NCI-H345 treated with DMSO at 0.1 percent for 48 hours (cell line): ENCODE data around the gene PIMREG.

ENCODE experiments used
- DNase-seq: peaks from one replicate; lab custom pipeline; 2025; ENCODE audit not compliant: unreplicated experiment; lab: John Stamatoyannopoulos, UW

Gene PIMREG

DNA sequence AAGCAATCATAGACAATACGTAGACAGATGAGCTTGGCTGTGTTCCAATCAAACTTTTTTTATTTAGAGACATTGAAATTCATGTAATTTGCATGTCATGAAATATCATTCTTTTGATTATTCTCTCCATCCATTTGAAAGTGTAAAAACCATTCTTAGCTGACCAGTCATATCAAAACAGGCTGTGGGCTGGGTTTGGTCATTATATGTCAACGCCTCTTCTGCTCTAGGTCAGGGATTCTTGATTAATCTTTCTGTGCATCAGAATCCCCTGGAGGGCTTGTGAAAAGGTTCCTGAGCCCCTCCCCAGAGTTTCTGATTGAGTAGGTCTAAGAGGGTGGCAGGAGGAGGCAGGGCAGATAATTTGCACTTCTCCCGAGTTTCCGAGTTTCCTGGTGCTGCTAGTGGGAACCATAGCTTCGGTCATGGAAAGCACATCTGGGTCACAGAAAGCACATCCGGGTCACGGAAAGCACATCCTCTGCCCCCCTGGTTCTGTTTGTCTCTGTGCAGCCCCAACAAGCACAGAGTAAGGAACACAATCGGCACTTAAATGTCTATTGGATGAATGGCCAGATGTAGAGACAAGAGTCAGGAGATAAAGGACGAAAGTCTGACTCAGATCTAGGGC, 16.4 kb downstream of the PIMREG start:
- no peak for DNase-seq

DNA sequence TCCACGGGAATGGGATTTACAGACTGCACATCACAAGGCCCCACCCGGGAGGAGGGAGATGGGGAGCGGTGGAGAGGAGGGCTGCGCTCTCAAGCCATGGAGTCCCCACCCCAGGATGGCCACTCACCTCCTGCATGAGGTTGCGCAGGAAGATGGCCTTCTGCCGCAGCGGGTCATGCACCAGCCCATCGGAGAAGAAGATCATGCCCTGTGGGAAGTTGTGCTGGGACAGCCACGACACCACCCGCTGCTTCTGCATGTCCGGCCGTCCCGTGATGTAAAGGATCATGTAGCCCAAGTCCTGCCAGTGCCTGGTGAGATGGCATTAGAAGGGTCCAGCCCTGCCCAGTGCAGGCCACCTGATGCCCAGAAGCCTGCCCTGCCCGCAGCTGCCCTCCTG, 17.0 kb downstream of the PIMREG start:
- DNase-seq: no peak

DNA sequence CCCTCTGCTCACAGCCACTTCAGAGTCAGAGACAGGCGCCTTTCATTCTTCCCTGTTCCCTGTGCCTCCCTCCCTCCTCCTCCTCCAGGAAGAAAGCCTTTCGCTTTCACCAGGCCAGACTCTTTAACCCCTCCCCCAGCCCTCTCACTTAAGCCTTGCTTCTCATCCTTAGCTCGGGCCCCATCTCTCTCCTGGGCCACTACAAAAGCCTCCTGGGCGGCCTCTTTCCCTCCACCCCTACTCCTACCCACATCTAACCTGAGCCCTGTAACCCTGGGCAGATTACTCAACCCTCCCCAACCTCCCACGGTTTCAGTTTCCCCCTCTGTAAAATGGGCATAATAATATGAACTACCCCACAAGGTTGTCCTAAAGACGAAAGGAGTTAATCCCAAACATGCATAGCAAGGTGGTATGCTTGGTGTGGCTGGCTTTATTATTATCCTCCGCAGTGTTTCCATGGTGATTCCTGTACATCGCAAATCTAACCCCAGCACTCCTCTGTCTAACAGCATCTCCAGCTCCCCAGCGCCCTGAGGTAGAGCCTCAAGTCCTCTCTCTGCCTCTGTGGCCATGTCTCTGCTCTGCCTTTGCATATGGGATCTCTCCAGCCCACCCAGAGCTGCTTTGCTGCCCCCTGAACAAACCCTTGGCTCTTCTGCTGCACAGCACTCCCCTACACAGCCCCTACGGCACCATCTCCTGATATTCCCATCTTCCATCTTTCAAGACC, 17.7 kb downstream of the PIMREG start:
- no peak for DNase-seq

DNA sequence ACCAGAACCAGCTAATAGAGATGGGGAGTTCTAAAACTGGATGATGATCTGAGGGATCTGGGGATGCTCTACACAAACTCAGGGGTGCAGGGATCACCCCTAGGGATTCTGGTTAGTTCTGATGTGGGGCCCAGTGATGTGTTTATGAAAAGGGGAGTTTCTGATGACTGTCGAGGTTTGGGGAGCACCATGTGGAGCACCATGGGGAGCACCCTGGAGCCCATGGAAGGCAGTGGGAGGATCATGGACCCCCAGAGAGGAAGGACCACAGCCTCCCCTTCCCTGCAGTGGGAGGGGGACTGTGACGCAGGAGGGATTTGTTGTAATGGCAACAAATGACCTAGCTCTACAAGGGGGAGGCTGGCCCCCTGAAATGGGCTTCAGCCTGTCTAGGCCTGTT, 18.4 kb downstream of the PIMREG start:
- DNase-seq: no peak

DNA sequence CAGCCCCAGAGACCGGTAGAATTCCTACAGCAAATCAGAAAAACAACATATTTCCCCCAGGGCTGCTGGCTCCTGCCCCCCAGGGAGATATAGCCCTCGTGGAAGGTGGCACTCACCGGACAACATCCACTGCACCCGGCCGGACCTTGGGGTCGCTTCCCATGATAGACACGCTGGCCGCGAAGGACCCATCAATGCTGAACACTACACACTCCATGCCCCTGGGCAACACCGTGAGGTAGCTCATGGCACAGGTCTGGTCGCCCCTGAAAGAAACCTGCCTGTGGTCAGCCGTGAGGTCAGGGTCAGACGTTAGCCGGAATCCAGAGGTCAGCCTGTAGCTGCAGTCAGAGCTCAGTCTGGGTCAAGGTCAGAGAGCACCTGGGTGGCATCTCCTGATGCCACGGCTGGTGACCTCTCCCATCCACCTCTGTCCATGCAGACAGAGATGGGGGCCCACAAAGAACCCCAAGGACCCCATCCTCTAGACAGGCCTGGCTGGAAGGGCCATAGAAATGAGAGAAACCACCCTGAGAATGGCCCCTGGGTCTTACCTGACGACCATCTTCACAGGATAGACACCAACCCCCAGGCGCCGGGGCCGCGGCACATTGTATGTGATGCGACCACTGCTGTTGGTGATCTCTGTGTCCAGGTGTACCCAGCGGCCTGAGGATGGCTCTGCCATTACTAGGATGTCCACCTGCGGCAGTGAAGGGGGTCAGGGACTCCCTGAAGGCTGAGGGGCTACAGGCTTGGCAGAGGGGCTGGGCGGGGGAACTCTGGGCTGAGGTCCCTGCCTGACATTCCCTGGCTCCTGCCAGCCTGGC, 19.6 kb downstream of the PIMREG start:
- DNase-seq: no peak

DNA sequence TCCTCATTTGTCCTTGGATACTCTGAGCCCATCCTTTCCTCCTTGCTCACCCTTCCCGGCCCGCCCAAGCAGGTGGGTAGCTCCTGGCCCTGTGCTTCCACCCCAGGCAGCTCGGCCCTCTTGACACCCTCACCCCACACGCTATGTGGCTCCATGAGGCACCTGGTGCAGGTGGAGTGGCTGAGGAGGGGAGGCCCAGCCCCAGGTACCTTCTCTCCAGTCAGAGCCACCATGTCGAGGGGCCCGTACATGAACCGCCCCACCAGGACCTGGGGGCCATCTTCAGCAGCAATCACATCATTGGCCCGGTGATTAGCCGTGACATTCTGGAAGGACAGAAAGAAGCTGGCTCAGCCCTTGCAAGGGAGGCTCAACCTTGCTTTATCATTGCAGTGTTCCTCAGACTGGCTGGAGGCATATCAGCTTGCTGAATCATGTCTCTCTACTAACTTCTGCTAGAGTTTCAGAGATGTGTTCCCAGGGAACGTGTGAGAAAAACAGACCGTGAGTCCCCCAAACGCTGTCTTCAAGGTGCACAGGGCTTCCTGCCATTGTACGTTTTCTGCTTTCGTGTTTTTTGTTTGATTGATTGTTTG, 20.3 kb downstream of the PIMREG start:
- DNase-seq: no peak

DNA sequence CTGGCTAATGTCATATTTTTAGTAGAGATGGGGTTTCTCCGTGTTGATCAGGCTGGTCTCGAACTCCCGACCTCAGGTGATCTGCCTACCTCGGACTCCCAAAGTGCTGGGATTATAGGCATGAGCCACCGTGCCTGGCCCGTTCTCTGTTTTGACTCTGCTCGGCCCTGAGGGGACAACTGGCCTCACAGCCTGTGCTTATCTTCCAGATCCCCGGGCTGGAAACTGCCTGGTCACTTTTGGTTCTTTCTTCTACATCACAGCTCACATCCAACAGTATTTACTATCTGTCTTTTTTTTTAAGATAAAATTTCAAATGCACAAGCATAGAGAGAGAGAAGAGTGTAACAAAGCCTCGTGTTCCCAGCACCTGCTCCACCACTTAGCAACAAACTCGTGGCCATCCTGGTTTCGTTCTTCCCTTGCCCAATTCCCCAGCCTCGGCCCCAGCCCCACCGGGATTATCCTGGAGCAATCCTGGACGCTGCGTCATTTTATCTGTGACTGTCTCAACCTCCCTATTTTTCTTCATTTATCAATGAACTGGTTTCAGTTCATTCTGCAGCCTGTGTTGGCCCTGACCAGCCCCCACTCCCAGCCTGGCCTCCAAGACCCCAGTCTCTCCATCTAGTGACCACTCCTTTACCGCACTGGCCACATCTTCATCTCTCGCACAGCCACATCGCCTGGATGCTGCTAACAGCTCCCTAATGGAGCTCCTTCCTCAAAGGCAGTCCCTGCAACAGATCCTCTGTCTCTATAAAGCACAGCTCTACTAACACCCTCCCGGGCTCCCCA, 21.1 kb downstream of the PIMREG start:
- DNase-seq: no peak

DNA sequence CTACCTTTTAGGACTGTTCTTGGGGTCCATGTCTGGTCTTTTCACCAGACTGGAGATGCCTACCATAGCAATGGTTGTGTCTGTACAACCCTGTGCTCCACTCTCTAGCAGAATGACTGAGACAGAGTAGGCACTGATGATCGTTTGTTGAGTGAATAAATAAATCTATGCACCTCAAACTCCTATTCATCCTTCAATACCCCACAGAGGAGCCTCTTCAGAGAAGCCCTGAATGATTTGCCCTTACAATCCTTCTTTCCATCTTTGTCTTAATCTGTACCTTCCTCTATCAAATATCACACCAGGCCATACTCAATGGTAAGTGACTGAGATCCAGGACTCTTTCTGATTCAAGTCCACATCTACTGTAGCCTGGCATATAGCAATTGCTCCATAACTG, 23.3 kb downstream of the PIMREG start:
- no peak for DNase-seq

DNA sequence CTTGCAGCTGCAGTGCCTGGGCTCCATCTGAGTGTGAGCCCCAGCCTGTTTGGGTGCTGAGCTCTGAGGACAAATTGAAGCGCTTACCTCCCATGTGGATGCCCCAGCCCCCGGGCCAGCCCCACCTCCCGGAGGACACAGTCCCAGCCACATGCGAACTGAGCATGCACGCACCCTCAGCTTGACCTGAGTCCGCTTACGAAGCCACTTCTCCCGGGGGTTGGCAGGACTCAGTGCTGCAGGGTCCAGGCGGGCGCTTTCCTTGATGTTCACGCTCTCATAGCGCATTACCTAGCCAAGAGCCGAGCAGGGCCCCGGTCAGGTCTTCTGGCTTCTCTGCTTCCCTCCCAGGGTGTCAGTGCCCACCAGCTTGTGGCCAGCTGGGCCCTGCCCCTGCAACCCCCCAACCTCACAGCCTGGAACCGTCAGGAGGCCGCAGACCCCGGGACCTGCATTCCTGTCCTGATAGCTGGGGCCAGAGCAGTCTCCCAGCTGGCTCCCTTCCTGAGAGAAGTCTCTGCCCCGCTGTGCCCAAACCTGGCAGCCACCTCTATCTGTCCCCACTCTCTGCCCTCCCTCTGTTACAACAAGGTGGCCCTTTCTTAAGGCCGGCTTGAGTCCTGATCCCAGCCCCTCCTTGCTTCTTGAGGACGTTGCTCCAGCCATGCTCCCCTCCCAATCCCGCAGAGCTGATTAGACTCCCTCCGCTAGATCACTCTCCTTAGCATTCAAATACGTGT, 24.0 kb downstream of the PIMREG start:
- DNase-seq: no peak

DNA sequence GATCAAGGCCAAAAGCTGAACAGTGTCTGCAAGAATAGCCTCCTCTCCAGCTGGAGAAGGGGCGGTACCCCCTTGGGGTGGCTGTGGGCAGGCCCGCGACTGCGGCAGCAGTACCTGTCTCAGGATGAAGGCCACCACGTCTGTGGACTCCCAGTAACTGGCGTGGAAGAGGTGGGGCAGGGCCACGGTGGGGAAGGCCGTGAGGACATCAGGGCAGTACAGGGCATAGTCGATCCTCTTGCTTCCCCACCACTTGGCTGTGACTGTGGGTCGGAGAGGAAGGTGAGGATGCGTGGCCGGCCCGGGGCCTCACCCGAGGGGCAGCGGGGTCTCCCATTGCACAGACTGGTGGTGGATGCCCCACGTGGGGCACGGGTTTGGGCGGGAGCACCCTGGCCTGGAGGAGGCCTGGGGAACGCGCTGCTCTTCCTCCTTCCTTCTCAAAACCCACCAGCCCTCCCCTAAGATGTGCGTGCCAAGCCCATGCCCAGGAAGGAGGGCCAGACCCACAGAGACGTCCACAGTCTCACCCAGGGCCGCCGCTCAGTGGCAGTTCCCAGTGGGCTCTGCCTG, 26.0 kb downstream of the PIMREG start:
- DNase-seq: no peak

DNA sequence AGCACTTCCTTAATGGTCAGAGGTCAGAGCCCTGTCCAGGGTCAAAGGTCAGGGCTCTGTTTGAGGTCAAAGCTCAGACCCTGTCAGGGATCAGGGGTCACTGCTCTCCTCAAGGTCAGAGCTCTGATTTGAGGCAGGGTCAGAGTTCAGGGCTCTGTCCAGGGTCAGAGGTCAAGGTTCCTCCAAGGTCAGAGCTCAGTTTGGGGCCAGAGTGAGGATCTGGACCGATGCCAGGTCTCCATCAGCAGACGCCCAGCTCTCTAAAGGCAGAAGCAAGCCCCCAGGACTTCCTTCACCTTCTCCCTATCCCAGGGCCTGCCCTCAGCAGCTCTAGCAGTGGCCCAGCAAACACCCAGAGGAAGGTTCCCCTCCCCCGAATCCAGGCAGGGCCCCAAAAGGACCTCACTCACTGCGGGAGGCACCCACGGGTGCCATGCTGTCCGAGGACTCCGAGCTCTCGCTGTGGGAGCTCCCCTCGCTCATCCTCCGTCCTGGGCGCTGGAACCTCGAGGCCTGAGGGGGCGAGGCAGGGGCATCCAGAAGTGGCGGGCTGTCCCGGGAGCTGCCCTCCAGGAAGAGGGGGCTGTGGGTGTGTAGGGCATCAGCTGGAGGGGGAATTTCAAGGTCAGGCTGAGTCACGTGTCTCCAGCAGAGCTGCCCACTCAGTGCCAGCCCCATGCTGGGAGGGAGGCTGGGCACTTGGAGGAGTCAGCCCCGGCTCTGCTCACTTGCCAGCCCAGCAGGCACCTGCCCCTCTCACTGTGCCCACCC, 26.7 kb downstream of the PIMREG start:
- DNase-seq: no peak

DNA sequence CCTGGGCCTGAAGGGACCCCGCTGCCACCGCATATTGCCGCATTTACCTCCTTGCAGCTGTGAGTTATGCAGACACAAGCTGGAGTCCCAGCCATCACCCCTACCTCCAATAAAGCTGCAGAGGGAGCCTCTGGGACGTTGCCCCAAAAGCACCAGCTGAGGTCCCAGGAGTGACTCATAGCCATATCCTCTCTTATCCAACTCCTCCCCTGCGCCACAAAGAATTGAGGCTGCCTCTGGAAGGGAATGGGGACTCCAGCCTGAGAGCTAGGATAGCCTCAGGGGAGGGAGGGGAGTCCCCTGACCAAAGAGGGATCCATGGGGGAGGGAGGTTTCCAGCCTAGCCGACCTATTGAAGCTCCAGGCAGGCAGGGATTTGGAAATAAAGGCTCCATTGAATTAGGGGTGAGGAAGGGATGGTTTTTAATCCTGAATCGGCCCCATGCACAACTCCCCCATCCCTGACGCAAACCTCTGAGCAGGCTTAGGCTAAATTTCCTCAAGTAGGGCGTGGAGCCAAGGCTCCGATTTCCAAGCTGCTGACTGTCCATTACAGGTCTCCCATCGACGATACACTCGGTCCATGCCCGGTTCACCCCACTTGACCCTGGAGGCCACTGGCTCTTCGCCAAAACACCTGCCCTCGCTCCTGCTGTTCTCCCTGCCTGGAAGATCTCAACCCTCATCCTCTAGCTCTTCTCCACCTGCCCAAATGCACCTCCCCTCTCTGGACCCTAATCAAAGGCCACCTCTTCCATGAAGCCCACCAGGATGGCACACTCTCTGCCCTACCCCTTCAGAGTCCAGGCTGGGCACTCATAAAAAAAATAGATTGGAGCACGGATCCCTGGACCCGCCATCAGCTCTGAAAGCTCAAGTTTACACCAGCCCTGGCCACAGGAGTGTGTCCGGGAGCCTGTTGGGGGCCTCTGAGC, 27.5 kb downstream of the PIMREG start:
- no peak for DNase-seq

DNA sequence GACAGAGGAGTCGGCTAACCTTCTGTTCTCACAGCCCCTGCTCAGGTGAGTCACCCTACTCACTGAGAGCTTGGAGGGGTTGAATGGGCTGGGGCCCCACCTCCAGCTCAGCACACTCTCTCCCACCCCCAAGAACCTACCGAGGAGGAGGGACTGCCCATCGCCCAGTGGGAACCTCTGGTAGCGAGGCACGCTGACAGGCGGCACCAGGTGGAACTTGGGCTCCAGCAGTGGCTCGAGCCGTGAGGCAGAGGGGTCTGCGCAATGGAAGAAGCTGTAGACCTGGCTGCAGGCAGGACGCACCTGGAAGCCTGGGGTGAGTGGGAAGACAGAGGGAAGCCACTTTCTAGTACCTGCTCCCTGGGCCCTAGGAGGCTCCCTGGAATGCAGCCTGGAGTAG, 28.3 kb downstream of the PIMREG start:
- no peak for DNase-seq

DNA sequence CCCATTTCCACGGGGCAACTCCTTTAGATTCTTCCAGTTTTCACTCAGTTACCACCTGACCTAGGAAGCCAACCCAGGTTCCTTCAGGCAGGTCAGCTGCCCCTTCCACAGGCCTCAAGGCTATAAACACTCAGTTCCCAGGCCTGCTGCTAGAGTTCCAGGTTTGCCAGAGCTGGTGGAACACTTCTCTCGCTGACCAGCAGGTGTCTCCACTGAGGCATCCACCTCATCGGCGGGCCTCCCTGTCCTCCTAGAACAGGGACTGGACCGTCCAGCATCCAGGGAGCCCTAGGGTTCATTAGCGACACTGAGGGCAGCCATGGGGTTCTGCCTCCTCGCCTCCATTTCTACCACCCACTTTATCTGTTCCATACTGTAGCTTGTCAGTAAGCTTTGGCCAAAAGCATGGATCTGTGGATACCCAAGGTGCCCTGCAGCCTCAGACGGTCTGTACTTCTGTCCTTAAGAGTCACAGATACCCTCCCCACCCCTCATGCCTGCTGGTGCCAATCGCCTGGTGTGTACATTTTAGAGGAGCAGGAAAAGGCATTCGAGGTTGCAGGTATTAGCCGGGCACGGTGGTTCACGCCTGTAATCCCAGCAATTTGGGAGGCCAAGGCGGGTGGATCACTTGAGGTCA, 29.0 kb downstream of the PIMREG start:
- DNase-seq: peak; percentile 0

DNA sequence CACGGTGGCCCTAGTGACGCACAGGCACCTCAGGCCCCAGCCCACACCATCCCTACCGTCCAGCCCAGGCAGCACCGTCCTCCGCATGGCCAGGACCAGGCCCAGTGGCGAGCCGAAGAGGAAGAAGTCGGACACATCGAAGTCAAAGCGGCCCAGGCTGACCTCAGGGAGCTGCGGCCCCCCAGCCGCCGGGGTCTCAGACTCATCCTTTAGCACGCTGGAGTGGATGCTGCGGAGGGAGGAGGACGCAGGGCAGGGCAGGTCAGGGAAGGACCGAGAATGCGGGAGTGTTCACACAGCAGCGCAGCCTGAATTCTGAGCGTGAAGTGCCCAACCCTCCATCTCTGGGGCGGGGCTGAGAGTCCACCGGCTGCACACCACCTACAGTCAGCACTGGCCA, 30.1 kb downstream of the PIMREG start:
- no peak for DNase-seq

DNA sequence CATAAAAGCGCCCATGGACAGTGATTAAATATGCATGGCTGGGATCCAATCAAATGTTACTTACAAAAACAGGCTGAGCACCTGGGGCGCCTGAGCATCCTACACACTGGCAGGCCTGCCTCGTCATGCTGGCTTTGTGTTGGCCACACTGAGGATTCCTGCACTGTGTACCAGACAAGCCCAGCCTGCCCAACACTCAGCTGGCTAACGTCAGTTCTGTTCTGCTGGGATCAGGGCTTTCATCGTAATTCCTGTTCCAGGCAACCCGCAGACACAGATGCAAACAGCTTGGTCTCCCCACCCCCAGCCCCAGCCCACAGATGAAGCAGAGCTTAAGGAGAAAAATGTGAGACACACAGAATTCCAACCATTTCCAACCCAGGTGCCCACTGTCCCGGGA, 30.7 kb downstream of the PIMREG start:
- no peak for DNase-seq

DNA sequence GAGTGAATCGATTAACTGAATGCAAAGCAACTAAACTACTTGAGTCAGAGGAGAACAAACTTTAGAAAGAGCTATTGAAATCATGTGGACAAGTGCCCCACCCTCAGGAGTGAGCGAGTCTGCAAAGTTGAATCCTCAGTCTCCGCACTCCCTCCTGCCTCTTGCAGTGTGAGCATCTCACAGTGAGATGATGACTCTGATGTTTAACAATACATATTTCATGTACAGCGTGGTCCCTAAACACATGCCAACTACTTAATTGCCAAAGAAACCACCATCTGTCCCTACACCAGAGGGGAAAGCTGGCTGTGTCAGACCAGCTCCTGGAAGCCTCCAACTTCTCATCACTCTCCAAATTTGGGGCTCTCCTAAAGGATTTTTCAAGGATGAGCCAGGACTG, 31.2 kb downstream of the PIMREG start:
- DNase-seq: no peak
